ENCODE measurements around the gene KAT8. TPM values are rescaled to one million over a fixed set of nuclear protein-coding genes. Genes with fewer than 3 reads are reported as not detected.

The KAT8 gene
- total and polyA plus RNA-seq, 4 donors: 15.9 to 37.4 (median 19.6) TPM

DNA sequence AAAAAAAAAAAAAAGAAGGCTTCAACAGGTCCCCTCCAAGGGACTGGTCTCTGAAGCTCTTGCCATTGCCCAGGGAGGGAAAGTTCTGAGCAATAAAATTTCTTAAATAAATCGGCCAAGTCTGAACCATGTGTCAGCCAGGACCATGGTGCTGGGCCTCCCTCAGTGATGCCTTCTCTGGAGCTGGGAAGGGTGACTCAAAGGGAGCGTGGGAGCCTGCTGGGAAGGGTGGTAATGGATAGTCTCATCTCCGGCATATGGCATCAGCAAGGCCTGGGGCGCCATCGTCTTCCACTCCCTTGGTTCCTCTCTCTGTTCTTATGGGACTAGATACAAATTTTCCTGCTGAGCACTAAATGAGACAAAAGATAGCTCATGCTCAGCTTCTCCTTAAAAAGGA, 25.1 kb upstream of the KAT8 start:
- no peak overlapping the region for H3K27ac ChIP-seq (ENCODE audit: low read depth in 1 of 2, low read length in 2 of 2)
- no peak overlapping the region for H3K9ac ChIP-seq (ENCODE audit: low read depth in 1 of 2, low read length in 2 of 2)
- no peak for DNase-seq (ENCODE audit: low spot score)

More for the DNA sequence above, 25.1 kb upstream of the KAT8 start:
- H3K27me3 ChIP-seq (ENCODE audit: control insufficient read depth in 4 of 4, insufficient read depth in 4 of 4, low read length in 3 of 4): no peaks in the 10 kb centered on the region
- TF ChIP-seq SP1 (IDR thresholded peaks at IDR 0.05) (no peak), RXRA (IDR thresholded peaks at IDR 0.05) (no peak), YY1 (IDR thresholded peaks at IDR 0.05) (no peak), REST (IDR thresholded peaks at IDR 0.05) (no peak), HNF4A (conservative IDR thresholded peaks at IDR 0.05) (no peak), GABPA (IDR thresholded peaks at IDR 0.05 in 1 of 2, conservative IDR thresholded peaks at IDR 0.05 in 1 of 2) (no peak), FOXA2 (IDR thresholded peaks at IDR 0.05) (no peak), TAF1 (conservative IDR thresholded peaks at IDR 0.05) (no peak), CTCF (IDR thresholded peaks at IDR 0.05; ENCODE audit: low read depth, low read length, missing input control) (no peak), HNF4G (IDR thresholded peaks at IDR 0.05) (no peak)
- TF ChIP-seq, protein P1, sequence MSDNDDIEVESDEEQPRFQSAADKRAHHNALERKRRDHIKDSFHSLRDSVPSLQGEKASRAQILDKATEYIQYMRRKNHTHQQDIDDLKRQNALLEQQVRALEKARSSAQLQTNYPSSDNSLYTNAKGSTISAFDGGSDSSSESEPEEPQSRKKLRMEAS (IDR thresholded peaks at IDR 0.05): no peak
- TF ChIP-seq, protein P2, sequence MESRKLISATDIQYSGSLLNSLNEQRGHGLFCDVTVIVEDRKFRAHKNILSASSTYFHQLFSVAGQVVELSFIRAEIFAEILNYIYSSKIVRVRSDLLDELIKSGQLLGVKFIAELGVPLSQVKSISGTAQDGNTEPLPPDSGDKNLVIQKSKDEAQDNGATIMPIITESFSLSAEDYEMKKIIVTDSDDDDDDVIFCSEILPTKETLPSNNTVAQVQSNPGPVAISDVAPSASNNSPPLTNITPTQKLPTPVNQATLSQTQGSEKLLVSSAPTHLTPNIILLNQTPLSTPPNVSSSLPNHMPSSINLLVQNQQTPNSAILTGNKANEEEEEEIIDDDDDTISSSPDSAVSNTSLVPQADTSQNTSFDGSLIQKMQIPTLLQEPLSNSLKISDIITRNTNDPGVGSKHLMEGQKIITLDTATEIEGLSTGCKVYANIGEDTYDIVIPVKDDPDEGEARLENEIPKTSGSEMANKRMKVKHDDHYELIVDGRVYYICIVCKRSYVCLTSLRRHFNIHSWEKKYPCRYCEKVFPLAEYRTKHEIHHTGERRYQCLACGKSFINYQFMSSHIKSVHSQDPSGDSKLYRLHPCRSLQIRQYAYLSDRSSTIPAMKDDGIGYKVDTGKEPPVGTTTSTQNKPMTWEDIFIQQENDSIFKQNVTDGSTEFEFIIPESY (IDR thresholded peaks at IDR 0.05): no peak
- H3K4me1 ChIP-seq (ENCODE audit: control insufficient read depth in 4 of 4, insufficient read depth in 4 of 4, low read length in 3 of 4): peaks cover 0 to 19% (median 11%) of the 10 kb centered on the region in 4 donors
- peaks cover 8 to 21% (median 14%) of the 10 kb centered on the region in 4 donors for H3K36me3 ChIP-seq (ENCODE audit: control insufficient read depth in 4 of 4, insufficient read depth in 3 of 4, low read depth in 1 of 4, low read length in 3 of 4)
- 95% methylated on average over 5 of the region's 5 CpGs for WGBS
- no peaks in the 10 kb centered on the region for H3K9me3 ChIP-seq (ENCODE audit: control insufficient read depth in 4 of 4, low read length in 3 of 4)
- no peak overlapping the region for H3K4me3 ChIP-seq (ENCODE audit: low read depth in 1 of 3, low read length in 3 of 3)
